Body of pancreas (tissue), 4 donors: ENCODE measurements around the gene FGD3. TPM values are rescaled to one million over a fixed set of nuclear protein-coding genes. Genes with fewer than 3 reads are reported as not detected.

Source experiments
- ATAC-seq: fragments of 150-250 bp; one replicate; pipeline ENCODE4 v1.9.1; 2016
- DNase-seq, 4 donors: peaks; one replicate each; pipeline ENCODE4 v3.0.0-alpha.2; 2019
- H3K27ac ChIP-seq, 4 donors: fragments of 200-600 bp; sonication (generic); 1 replicate in 3 of 4; 2 replicates in 1 of 4; pipeline versions ENCODE4 v1.5.1 to v1.6.1; 2016 to 2019; ENCODE audit warnings: mild to moderate bottlenecking in 1 of 4, mixed read lengths in 1 of 4, moderate library complexity in 1 of 4
- H3K27me3 ChIP-seq, 2 donors: fragments of 200-600 bp; sonication (generic); one replicate each; pipeline ENCODE4 v1.6.0; 2016; ENCODE audit warnings: mild to moderate bottlenecking in 1 of 2
- H3K36me3 ChIP-seq, 2 donors: fragments of 200-600 bp; sonication (generic); replicated peaks in 1 of 2; 2 replicates each; pipeline ENCODE4 v1.5.1; 2016; ENCODE audit warnings: low read depth in 2 of 2; ENCODE audit not compliant: insufficient read depth in 1 of 2
- H3K4me1 ChIP-seq: fragments of 200-600 bp; sonication (generic); one replicate; pipeline ENCODE4 v1.6.0; 2016
- H3K4me3 ChIP-seq, 2 donors: fragments of 200-600 bp; sonication (generic); 1 replicate in 1 of 2; 2 replicates in 1 of 2; pipeline ENCODE4 v1.5.1; 2016 to 2019
- H3K9me3 ChIP-seq, 3 donors: fragments of 200-600 bp; sonication (generic); 1 replicate in 2 of 3; 2 replicates in 1 of 3; pipeline ENCODE4 v1.5.1; 2016
- POLR2A ChIP-seq, 3 donors: fragments of 450-650 bp; IDR thresholded peaks; one replicate each; pipeline ENCODE4 v1.6.1; 2016; ENCODE audit warnings: antibody characterized with exemption in 3 of 3, mild to moderate bottlenecking in 2 of 3
- WGBS, 2 donors: methylation state at CpG; one replicate each; pipeline ENCODE4 v1.1.5; 2017; 5-methylcytosine and 5-hydroxymethylcytosine counted together
- intact Hi-C: fragments of 100-400 bp; cut with DNase I; formaldehyde crosslinking; loops from one replicate; pipeline ENCODE4 v1.15.1; 2023
- total RNA-seq, 2 donors: library from RNA; depleted of rRNA; stranded (reverse); fragments of >200 nt; gene quantifications; one replicate each; pipeline ENCODE4 v1.1.0, GENCODE V29; 2016
- TF ChIP-seq, protein P1 (sequence below), 7 experiments: fragments of 450-650 bp in 4 of 7; fragments of 200-600 bp in 3 of 7; sonication (generic) in 3 of 7; IDR thresholded peaks; one replicate each; pipeline ENCODE4 v1.5.1; 2016 to 2019; ENCODE audit warnings: antibody characterized with exemption in 7 of 7

Gene FGD3
- total RNA-seq, 2 donors from 2014 or later, result 12.2 to 13.2 TPM

DNA sequence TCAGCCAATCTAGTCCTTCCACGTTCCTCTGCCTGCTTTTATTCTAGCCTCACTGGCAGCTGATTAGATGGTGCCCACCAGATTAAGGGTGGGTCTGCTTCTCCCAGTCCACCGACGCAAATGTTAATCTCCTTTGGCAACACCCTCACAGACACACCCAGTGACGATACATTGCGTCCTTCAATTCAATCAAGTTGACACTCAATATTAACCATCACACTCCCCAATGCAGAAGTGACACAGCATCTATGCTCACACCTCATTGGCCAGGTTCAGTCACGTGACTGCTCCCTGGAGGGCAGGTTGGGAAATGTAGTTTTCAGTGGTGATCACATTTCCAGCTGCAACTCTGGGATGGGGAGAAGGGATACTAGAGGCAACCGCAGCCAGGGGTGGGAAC, 124.1 kb downstream of the FGD3 start:
- TF ChIP-seq, protein P1, sequence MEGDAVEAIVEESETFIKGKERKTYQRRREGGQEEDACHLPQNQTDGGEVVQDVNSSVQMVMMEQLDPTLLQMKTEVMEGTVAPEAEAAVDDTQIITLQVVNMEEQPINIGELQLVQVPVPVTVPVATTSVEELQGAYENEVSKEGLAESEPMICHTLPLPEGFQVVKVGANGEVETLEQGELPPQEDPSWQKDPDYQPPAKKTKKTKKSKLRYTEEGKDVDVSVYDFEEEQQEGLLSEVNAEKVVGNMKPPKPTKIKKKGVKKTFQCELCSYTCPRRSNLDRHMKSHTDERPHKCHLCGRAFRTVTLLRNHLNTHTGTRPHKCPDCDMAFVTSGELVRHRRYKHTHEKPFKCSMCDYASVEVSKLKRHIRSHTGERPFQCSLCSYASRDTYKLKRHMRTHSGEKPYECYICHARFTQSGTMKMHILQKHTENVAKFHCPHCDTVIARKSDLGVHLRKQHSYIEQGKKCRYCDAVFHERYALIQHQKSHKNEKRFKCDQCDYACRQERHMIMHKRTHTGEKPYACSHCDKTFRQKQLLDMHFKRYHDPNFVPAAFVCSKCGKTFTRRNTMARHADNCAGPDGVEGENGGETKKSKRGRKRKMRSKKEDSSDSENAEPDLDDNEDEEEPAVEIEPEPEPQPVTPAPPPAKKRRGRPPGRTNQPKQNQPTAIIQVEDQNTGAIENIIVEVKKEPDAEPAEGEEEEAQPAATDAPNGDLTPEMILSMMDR (IDR thresholded peaks at IDR 0.05), result no peak
- TF ChIP-seq POLR2A (IDR thresholded peaks at IDR 0.05), result no peak
- DNase-seq (no peak), ATAC-seq (no peak)
- H3K27ac ChIP-seq, result no peak overlapping the region
- peaks cover 4% of the 10 kb centered on the region for H3K4me1 ChIP-seq
- no peaks in the 10 kb centered on the region for H3K36me3 ChIP-seq
- 78 to 85% methylated on average over 7 of the region's 7 CpGs for WGBS, 2 donors
- intact Hi-C loops, result no loop called here
- H3K9me3 ChIP-seq, result no peaks in the 10 kb centered on the region
- H3K4me3 ChIP-seq, result no peak overlapping the region
- H3K27me3 ChIP-seq, result no peaks in the 10 kb centered on the region

DNA sequence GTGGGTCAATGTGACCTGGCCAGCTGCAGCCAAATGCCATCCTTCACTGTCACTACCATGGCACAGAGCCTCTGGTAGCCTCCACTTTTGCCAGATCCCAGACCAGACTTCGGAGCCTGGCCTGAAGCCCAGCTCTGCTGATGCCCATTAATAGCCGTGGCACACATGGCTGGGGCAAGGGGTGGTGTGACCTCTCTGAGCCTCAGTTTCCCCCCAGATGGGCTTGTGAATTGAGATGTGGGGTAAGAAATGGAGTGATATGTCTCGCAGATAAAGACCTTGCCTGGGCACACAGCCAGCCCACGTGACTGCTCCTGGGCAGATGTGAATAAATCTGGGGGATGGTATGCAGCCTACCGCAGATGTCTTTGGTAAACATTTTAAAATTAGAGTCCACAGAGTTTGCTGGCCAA, 125.1 kb downstream of the FGD3 start:
- Histone ChIP-seq H3K4me3 (no peak overlapping the region), H3K36me3 (no peaks in the 10 kb centered on the region), H3K27ac (no peak overlapping the region), H3K27me3 (no peaks in the 10 kb centered on the region), H3K4me1 (peaks cover 4% of the 10 kb centered on the region), H3K9me3 (no peaks in the 10 kb centered on the region)
- peak in 1 of 4 donors; percentile 28 for DNase-seq
- intact Hi-C loops, result no loop called here
- ATAC-seq, result no peak
- 9 to 19% methylated on average over 5 of the region's 5 CpGs for WGBS, 2 donors
- TF ChIP-seq POLR2A (IDR thresholded peaks at IDR 0.05), result no peak
- TF ChIP-seq, protein P1 (IDR thresholded peaks at IDR 0.05), result no peak

DNA sequence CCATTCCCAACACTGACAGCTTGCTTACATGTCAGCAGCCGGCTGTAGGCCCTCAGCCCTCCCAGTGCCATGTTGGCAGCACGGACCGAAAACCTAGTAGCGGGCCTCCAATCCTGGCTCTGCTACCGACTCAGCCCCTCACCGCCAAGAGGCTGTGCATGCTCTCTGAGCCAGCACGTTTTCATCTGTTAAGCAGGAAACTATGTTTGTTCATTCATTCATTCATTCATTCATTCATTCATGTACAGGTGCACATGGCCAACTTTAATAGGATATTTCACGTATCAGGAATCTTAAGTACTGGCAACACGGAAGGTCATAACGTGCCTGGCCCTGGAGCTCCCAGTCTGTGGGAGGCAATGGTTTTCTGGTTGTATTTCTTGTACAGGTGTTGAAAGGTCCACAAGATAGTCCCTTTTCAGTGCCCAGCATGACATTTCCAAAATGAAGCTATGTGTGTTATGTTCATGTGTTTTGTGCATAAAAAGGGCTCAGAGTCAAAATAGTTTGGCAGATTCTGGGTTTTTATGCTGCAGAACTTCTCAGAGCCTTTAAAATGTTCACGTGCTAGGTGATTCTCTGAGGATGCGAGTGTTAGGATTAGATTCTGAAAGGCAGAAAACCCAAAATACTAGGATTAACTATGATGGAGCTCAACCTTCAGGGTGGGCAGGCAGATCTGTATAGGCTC, 128.9 kb downstream of the FGD3 start:
- Histone ChIP-seq H3K4me1 (peaks cover 4% of the 10 kb centered on the region), H3K9me3 (no peaks in the 10 kb centered on the region), H3K27me3 (no peaks in the 10 kb centered on the region), H3K4me3 (no peak overlapping the region), H3K27ac (no peak overlapping the region), H3K36me3 (no peaks in the 10 kb centered on the region)
- WGBS, 2 donors, result 86 to 92% methylated on average over 8 to 12 of the region's 12 CpGs
- no peak for ATAC-seq
- intact Hi-C loops, result no loop called here
- no peak for DNase-seq
- no peak for TF ChIP-seq POLR2A (IDR thresholded peaks at IDR 0.05)
- TF ChIP-seq, protein P1 (IDR thresholded peaks at IDR 0.05), result no peak

DNA sequence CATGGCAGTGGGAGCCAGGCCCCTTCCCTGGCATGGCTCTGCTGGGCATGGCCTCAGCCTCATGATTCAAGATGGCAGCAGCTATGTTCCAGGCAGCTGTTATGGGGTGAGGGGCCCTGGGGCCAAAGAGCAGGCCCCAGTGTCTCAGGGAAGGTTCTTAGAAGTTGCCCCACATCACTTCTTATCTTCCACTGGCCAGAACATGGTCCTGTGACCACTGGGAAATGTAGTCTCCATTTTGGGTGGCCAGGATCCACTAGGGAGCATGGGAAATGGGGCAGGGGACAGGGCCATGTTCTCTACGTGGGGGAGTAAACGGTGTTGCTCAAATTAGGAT, 129.4 kb downstream of the FGD3 start:
- ATAC-seq, result no peak
- peaks cover 4% of the 10 kb centered on the region for H3K4me1 ChIP-seq
- H3K27ac ChIP-seq, result no peak overlapping the region
- H3K9me3 ChIP-seq, result no peaks in the 10 kb centered on the region
- intact Hi-C loops, result no loop called here
- no peaks in the 10 kb centered on the region for H3K36me3 ChIP-seq
- TF ChIP-seq, protein P1 (IDR thresholded peaks at IDR 0.05), result no peak
- TF ChIP-seq POLR2A (IDR thresholded peaks at IDR 0.05), result no peak
- H3K27me3 ChIP-seq, result no peaks in the 10 kb centered on the region
- no peak overlapping the region for H3K4me3 ChIP-seq
- no peak for DNase-seq
- 100% methylated on average over 2 of the region's 2 CpGs for WGBS, 2 donors

DNA sequence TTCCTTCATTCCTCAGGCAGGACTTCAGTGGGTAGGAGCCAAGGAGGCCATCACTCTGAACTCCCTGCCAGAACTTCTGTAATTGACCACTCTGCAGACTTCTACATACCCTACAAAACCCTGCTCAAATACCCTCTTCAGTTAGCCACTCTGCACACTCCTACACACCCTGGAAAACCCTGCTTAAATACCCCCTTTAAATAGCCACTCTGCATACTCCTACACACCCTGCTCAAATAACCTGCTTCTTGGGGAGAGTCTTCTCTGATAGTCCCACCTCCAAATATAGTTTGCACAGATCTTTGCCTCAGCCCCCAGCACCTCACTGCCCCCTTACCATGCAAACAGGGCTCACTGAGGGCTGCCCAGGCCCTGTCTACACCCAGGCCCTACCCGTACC, 130.0 kb downstream of the FGD3 start:
- ATAC-seq (no peak), DNase-seq (no peak)
- 86 to 100% methylated on average over 1 of the region's 1 CpG for WGBS, 2 donors
- intact Hi-C loops, result no loop called here
- no peaks in the 10 kb centered on the region for H3K27me3 ChIP-seq
- no peaks in the 10 kb centered on the region for H3K36me3 ChIP-seq
- H3K27ac ChIP-seq, result no peak overlapping the region
- H3K4me3 ChIP-seq, result no peak overlapping the region
- peaks cover 3% of the 10 kb centered on the region for H3K4me1 ChIP-seq
- TF ChIP-seq, protein P1 (IDR thresholded peaks at IDR 0.05), result no peak
- no peak for TF ChIP-seq POLR2A (IDR thresholded peaks at IDR 0.05)
- H3K9me3 ChIP-seq, result no peaks in the 10 kb centered on the region
